Calu3 (cell line): ENCODE results near the gene CHRNA3. TPM values are rescaled to one million over a fixed set of nuclear protein-coding genes. Genes with fewer than 3 reads are reported as not detected.

Experiments used
- BruUV-seq: library from RNA; stranded (reverse); fragments of 400-500 nt; replicated peaks from 2 replicates; lab custom pipeline; 2021; lab: Mats Ljungman, UMichigan
- CTCF ChIA-PET: fragments of 300-600 bp; sonication (Branson Sonifier 250); formaldehyde crosslinking; loops from one replicate; lab custom pipeline; 2022; ENCODE audit warnings: antibody characterized with exemption; lab: Charles Lee
- DNase-seq: peaks from one replicate; pipeline ENCODE4 v3.0.0; 2022
- H3K27ac Mint-ChIP-seq: one replicate; pipeline ENCODE4 v1.8.0; 2022; ENCODE audit warnings: mixed read lengths; ENCODE audit not compliant: unreplicated experiment
- H3K27me3 Mint-ChIP-seq: one replicate; pipeline ENCODE4 v1.8.0; 2022; ENCODE audit warnings: mixed read lengths; ENCODE audit not compliant: unreplicated experiment
- H3K36me3 Mint-ChIP-seq: one replicate; pipeline ENCODE4 v1.8.0; 2022; ENCODE audit warnings: mild to moderate bottlenecking, moderate library complexity, mixed read lengths; ENCODE audit not compliant: insufficient read depth, unreplicated experiment
- H3K4me1 Mint-ChIP-seq: one replicate; pipeline ENCODE4 v1.8.0; 2022; ENCODE audit warnings: mild to moderate bottlenecking, low read depth, mixed read lengths; ENCODE audit not compliant: unreplicated experiment
- H3K4me3 Mint-ChIP-seq: one replicate; pipeline ENCODE4 v1.8.0; 2022; ENCODE audit warnings: mild to moderate bottlenecking, low read depth, moderate library complexity, mixed read lengths; ENCODE audit not compliant: unreplicated experiment
- H3K9me3 Mint-ChIP-seq: one replicate; pipeline ENCODE4 v1.8.0; 2022; ENCODE audit warnings: low read depth, mixed read lengths; ENCODE audit not compliant: unreplicated experiment
- CTCF ChIP-seq: fragments of 200-600 bp; IDR thresholded peaks from one replicate; pipeline ENCODE4 v1.8.0; 2022; ENCODE audit warnings: antibody characterized with exemption; ENCODE audit not compliant: unreplicated experiment
- intact Hi-C: fragments of 100-400 bp; cut with micrococcal nuclease; formaldehyde crosslinking; loops from one replicate; pipeline ENCODE4 v1.10.0; 2022; ENCODE audit not compliant: unreplicated experiment
- total RNA-seq: library from RNA; stranded (reverse); gene quantifications from 2 replicates; pipeline ENCODE4 v1.2.3, GENCODE V29; 2022

Gene CHRNA3
- total RNA-seq, 1 experiment from 2014 or later = not detected

GRCh38 chr15:78650022-78650421, 29.2 kb upstream of the CHRNA3 start:
- CTCF ChIA-PET = no interaction called here
- Mint-ChIP-seq H3K4me3 (no peak overlapping the region), H3K9me3 (no peaks in the 10 kb centered on the region), H3K27me3 (peaks cover 71% of the 10 kb centered on the region), H3K36me3 (no peaks in the 10 kb centered on the region), H3K27ac (no peak overlapping the region), H3K4me1 (no peaks in the 10 kb centered on the region)
- no peak for DNase-seq
- intact Hi-C loops = no loop called here
- no peak for TF ChIP-seq CTCF
- no TSS peak for BruUV-seq

GRCh38 chr15:78645009-78645408, 24.2 kb upstream of the CHRNA3 start:
- intact Hi-C loops = no loop called here
- Mint-ChIP-seq H3K9me3 (no peaks in the 10 kb centered on the region), H3K36me3 (peaks cover 11% of the 10 kb centered on the region), H3K4me3 (no peak overlapping the region), H3K4me1 (no peaks in the 10 kb centered on the region), H3K27me3 (peaks cover 38% of the 10 kb centered on the region), H3K27ac (no peak overlapping the region)
- CTCF ChIA-PET = interaction anchor here (0.6 kb wide), 1 partner anchor 20 kb away, joined by 3 read pairs; no protein-coding TSS in a partner anchor
- TF ChIP-seq CTCF = no peak
- DNase-seq = no peak
- BruUV-seq = no TSS peak

- H3K27me3 Mint-ChIP-seq = peaks cover 37% of the 10 kb centered on the region
- H3K4me3 Mint-ChIP-seq = no peak overlapping the region
- CTCF ChIA-PET = interaction anchor here (1.0 kb wide), 1 partner anchor 67 kb away, joined by 4 read pairs; no protein-coding TSS in a partner anchor
- no peaks in the 10 kb centered on the region for H3K4me1 Mint-ChIP-seq
- intact Hi-C loops = no loop called here
- H3K9me3 Mint-ChIP-seq = no peaks in the 10 kb centered on the region
- peaks cover 11% of the 10 kb centered on the region for H3K36me3 Mint-ChIP-seq
- TF ChIP-seq CTCF = no peak
- H3K27ac Mint-ChIP-seq = no peak overlapping the region
- no TSS peak for BruUV-seq
- no peak for DNase-seq
These were observed 21.5 kb upstream of the CHRNA3 start for GRCh38 chr15:78642331-78642730.

GRCh38 chr15:78641749-78642275, 21.0 kb upstream of the CHRNA3 start:
- intact Hi-C loops = no loop called here
- peaks cover 11% of the 10 kb centered on the region for H3K36me3 Mint-ChIP-seq
- no peak overlapping the region for H3K27ac Mint-ChIP-seq
- CTCF ChIA-PET = interaction anchor here (1.0 kb wide), 1 partner anchor 67 kb away, joined by 4 read pairs; no protein-coding TSS in a partner anchor
- H3K27me3 Mint-ChIP-seq = peaks cover 42% of the 10 kb centered on the region
- TF ChIP-seq CTCF = no peak
- no peak for DNase-seq
- no peaks in the 10 kb centered on the region for H3K9me3 Mint-ChIP-seq
- H3K4me1 Mint-ChIP-seq = no peaks in the 10 kb centered on the region
- H3K4me3 Mint-ChIP-seq = peak overlapping the region; percentile 69
- BruUV-seq = no TSS peak
